Neural cell (in vitro differentiated cells): ENCODE results near the gene EFNA4. TPM values are rescaled to one million over a fixed set of nuclear protein-coding genes. Genes with fewer than 3 reads are reported as not detected.

Source experiments
- H2AFZ ChIP-seq: fragments of 200-600, 300-800 bp; sonication (generic), shearing (Covaris generic); 2 replicates; pipeline ENCODE4 v1.6.0; 2014; ENCODE audit warnings: low read depth, mild to moderate bottlenecking, antibody characterized with exemption, low read length, moderate library complexity
- H3F3A ChIP-seq: fragments of 200-600 bp; shearing (Covaris generic); 2 replicates; pipeline ENCODE4 v1.6.1; 2016; ENCODE audit warnings: mild to moderate bottlenecking, moderate library complexity, mixed read lengths, antibody characterized with exemption, low read length; ENCODE audit not compliant: insufficient read depth, poor library complexity, severe bottlenecking
- H3K27ac ChIP-seq: fragments of 200-600, 300-800 bp; sonication (generic), shearing (Covaris generic); 2 replicates; pipeline ENCODE4 v1.5.1; 2014; ENCODE audit warnings: mild to moderate bottlenecking, low read length, moderate library complexity
- H3K27me3 ChIP-seq: fragments of 300-800, 200-600 bp; sonication (generic), shearing (Covaris generic); 2 replicates; pipeline ENCODE4 v1.6.0; 2014; ENCODE audit warnings: mild to moderate bottlenecking, low read depth, low read length, moderate library complexity; ENCODE audit not compliant: insufficient read depth
- H3K36me3 ChIP-seq: fragments of 300-800, 200-600 bp; sonication (generic), shearing (Covaris generic); 2 replicates; pipeline ENCODE4 v1.5.1; 2014; ENCODE audit warnings: mild to moderate bottlenecking, antibody characterized with exemption, low read length, moderate library complexity; ENCODE audit not compliant: insufficient read depth
- H3K4me2 ChIP-seq: fragments of 300-800, 200-600 bp; sonication (generic), shearing (Covaris generic); 2 replicates; pipeline ENCODE4 v1.6.0; 2014; ENCODE audit warnings: mild to moderate bottlenecking, low read length
- H3K4me3 ChIP-seq: fragments of 300-800, 200-600 bp; sonication (generic), shearing (Covaris generic); 2 replicates; pipeline ENCODE4 v1.5.1; 2014; ENCODE audit warnings: mild to moderate bottlenecking, low read length, moderate library complexity
- H3K79me2 ChIP-seq: fragments of 200-600 bp; shearing (Covaris generic); replicated peaks from 2 replicates; pipeline ENCODE4 v1.6.0; 2014; ENCODE audit warnings: mild to moderate bottlenecking, low read length, moderate library complexity; ENCODE audit not compliant: insufficient read depth
- H3K9ac ChIP-seq: fragments of 300-800, 200-600 bp; sonication (generic), shearing (Covaris generic); 2 replicates; pipeline ENCODE4 v1.6.1; 2016; ENCODE audit warnings: mild to moderate bottlenecking, low read length, mixed read lengths
- H3K9me2 ChIP-seq: fragments of 200-600 bp; shearing (Covaris generic); 2 replicates; pipeline ENCODE4 v1.6.1; 2016; ENCODE audit warnings: mild to moderate bottlenecking, low read length, mixed read lengths; ENCODE audit not compliant: insufficient read depth
- H3K9me3 ChIP-seq: fragments of 200-600, 300-800 bp; sonication (generic), shearing (Covaris generic); 2 replicates; pipeline ENCODE4 v1.6.1; 2016; ENCODE audit warnings: mild to moderate bottlenecking, mixed run types, low read length, moderate library complexity, mixed read lengths
- H4K20me1 ChIP-seq: fragments of 200-600 bp; shearing (Covaris generic); 2 replicates; pipeline ENCODE4 v1.6.1; 2016; ENCODE audit warnings: mild to moderate bottlenecking, mixed run types; ENCODE audit not compliant: insufficient read depth
- CTCF ChIP-seq: fragments of 450-650 bp; IDR thresholded peaks from 2 replicates; pipeline ENCODE4 v1.5.1; 2014; ENCODE audit warnings: antibody characterized with exemption, mild to moderate bottlenecking, moderate library complexity; ENCODE audit not compliant: poor library complexity, severe bottlenecking
- EP300 ChIP-seq: fragments of 450-650 bp; conservative IDR thresholded peaks from 2 replicates; pipeline ENCODE4 v1.6.1; 2014; ENCODE audit warnings: antibody characterized with exemption, mild to moderate bottlenecking, moderate library complexity; ENCODE audit not compliant: poor library complexity, severe bottlenecking
- EZH2 ChIP-seq: fragments of 200-600, 300-800 bp; shearing (Covaris generic), sonication (generic); IDR thresholded peaks from 2 replicates; pipeline ENCODE4 v1.6.1; 2014; ENCODE audit warnings: antibody characterized with exemption, low read length, borderline replicate concordance, mild to moderate bottlenecking; ENCODE audit not compliant: insufficient read depth, poor library complexity, severe bottlenecking
- MXI1 ChIP-seq: fragments of 450-650 bp; conservative IDR thresholded peaks from 2 replicates; pipeline ENCODE4 v1.6.1; 2014; ENCODE audit warnings: antibody characterized with exemption, mild to moderate bottlenecking; ENCODE audit not compliant: poor library complexity, severe bottlenecking
- POLR2AphosphoS5 ChIP-seq: IDR thresholded peaks from 2 replicates; pipeline ENCODE4 v1.6.1; 2012
- RAD21 ChIP-seq: fragments of 450-650 bp; conservative IDR thresholded peaks from 2 replicates; pipeline ENCODE4 v1.6.1; 2014; ENCODE audit warnings: antibody characterized with exemption, mild to moderate bottlenecking, moderate library complexity
- SMC3 ChIP-seq: fragments of 450-650 bp; conservative IDR thresholded peaks from 2 replicates; pipeline ENCODE4 v1.6.1; 2014; ENCODE audit warnings: antibody characterized with exemption, mild to moderate bottlenecking, moderate library complexity; ENCODE audit not compliant: poor library complexity
- TAF1 ChIP-seq: IDR thresholded peaks from 2 replicates; pipeline ENCODE4 v1.6.1; 2012; ENCODE audit warnings: low read depth
- polyA plus RNA-seq: library from polyadenylated mRNA; depleted of rRNA; stranded (reverse); fragments of >200 nt; gene quantifications from 2 replicates; pipeline ENCODE4 v1.2.3, GENCODE V29; 2014
- TF ChIP-seq, protein P1 (sequence below): IDR thresholded peaks from 2 replicates; pipeline ENCODE4 v1.6.1; 2012; ENCODE audit warnings: borderline replicate concordance

Gene EFNA4
- polyA plus RNA-seq, 1 donor from 2014 or later, result 1.2 TPM

- H3K4me3 ChIP-seq, result no peak overlapping the region
- no peaks in the 10 kb centered on the region for H3K79me2 ChIP-seq
- H3K27ac ChIP-seq, result no peak overlapping the region
- H2AFZ ChIP-seq, result no peak overlapping the region
- H3K9ac ChIP-seq, result no peak overlapping the region
- no peaks in the 10 kb centered on the region for H3K27me3 ChIP-seq
- H3K9me2 ChIP-seq, result no peaks in the 10 kb centered on the region
- TF ChIP-seq MXI1 (no peak), EZH2 (no peak), CTCF (no peak), TAF1 (no peak), SMC3 (no peak)
- H3K36me3 ChIP-seq, result no peaks in the 10 kb centered on the region
- H3K9me3 ChIP-seq, result no peaks in the 10 kb centered on the region
- no peaks in the 10 kb centered on the region for H3F3A ChIP-seq
- no peak overlapping the region for H3K4me2 ChIP-seq
- H4K20me1 ChIP-seq, result no peaks in the 10 kb centered on the region
These were observed 29.0 kb upstream of the EFNA4 start for GRCh38 chr1:155034318-155035208.

DNA sequence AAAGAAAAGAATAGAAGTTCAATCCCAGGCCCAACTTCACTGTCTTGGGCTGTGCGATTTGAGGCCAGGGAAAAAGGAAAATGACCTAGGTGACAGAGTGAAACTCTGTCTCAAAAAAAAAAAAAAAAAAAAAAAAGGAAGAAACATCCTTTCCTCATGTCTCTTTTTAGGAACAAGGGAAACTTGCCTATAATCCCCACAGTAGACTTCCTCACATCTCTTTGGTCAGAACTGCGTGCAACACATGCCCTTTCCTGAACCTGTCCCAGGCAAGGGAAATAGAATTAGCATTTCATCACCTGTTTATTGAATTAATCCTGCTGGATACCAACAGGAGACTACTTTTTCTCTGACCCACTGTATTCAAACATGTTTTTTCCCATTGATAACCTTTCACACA is 27.6 kb upstream of the EFNA4 start:
- TF ChIP-seq MXI1 (no peak), EZH2 (no peak), CTCF (no peak), SMC3 (no peak), TAF1 (no peak), RAD21 (no peak), EP300 (no peak), POLR2AphosphoS5 (no peak)
- TF ChIP-seq, protein P1, sequence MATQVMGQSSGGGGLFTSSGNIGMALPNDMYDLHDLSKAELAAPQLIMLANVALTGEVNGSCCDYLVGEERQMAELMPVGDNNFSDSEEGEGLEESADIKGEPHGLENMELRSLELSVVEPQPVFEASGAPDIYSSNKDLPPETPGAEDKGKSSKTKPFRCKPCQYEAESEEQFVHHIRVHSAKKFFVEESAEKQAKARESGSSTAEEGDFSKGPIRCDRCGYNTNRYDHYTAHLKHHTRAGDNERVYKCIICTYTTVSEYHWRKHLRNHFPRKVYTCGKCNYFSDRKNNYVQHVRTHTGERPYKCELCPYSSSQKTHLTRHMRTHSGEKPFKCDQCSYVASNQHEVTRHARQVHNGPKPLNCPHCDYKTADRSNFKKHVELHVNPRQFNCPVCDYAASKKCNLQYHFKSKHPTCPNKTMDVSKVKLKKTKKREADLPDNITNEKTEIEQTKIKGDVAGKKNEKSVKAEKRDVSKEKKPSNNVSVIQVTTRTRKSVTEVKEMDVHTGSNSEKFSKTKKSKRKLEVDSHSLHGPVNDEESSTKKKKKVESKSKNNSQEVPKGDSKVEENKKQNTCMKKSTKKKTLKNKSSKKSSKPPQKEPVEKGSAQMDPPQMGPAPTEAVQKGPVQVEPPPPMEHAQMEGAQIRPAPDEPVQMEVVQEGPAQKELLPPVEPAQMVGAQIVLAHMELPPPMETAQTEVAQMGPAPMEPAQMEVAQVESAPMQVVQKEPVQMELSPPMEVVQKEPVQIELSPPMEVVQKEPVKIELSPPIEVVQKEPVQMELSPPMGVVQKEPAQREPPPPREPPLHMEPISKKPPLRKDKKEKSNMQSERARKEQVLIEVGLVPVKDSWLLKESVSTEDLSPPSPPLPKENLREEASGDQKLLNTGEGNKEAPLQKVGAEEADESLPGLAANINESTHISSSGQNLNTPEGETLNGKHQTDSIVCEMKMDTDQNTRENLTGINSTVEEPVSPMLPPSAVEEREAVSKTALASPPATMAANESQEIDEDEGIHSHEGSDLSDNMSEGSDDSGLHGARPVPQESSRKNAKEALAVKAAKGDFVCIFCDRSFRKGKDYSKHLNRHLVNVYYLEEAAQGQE, result no peak

More for the DNA sequence above, 27.6 kb upstream of the EFNA4 start:
- H3K4me2 ChIP-seq, result no peak overlapping the region
- H2AFZ ChIP-seq, result no peak overlapping the region
- H3K79me2 ChIP-seq, result no peaks in the 10 kb centered on the region
- H4K20me1 ChIP-seq, result no peaks in the 10 kb centered on the region
- no peak overlapping the region for H3K4me3 ChIP-seq
- H3K36me3 ChIP-seq, result no peaks in the 10 kb centered on the region
- no peaks in the 10 kb centered on the region for H3K27me3 ChIP-seq
- H3K9me2 ChIP-seq, result no peaks in the 10 kb centered on the region
- H3K27ac ChIP-seq, result no peak overlapping the region
- H3K9me3 ChIP-seq, result no peaks in the 10 kb centered on the region
- H3K9ac ChIP-seq, result no peak overlapping the region
- no peaks in the 10 kb centered on the region for H3F3A ChIP-seq
